HG03097 (cell line): Measurements from ENCODE around the gene HNRNPA3.
"Not testable (repeated sequence)": the region's sequence is repeated elsewhere in the genome, so short reads cannot be mapped to it uniquely, and the experiment has no call there.

Experiments
- ATAC-seq: cut with Tn5 transposase; IDR thresholded peaks from one replicate; pipeline ENCODE4 v1.9.1; 2021; ENCODE audit not compliant: unreplicated experiment, low FRiP score

The HNRNPA3 gene

DNA sequence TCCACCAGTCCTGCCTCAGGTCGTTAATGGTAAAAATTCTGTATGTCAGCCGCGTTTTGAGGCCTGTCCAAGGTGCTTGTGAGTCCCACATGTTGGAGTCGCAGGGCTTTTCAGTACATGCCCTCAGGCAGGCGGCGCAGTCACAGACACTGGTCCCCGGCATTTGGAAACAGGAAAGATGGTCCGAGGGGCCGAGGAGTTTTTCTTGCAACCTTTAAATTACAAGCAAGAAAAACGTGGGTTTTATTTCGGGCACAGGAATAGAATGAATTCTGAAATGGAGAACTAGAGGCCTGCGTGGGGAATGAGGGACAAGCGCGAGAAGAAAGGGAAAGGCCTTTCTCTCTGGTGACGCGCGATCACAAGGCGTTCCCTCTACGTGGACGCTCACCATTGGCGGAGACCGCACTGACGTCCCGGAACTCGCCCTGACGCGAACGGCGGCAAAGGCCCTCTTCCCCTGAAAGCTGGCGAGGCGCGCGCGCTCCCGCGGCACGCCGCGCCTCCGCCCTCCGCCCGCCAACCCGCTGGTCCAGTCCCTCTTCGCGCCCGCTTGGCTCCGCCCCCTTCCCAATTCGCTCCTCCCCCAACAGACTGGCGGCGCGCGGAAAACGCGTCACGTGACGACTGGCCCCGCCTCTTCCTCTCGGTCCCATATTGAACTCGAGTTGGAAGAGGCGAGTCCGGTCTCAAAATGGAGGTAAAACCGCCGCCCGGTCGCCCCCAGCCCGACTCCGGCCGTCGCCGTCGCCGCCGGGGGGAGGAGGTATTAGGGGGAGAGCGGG, at the start of gene HNRNPA3:
Gene HNRNPA3, plus strand, starts transcription at position 689 of the 785 bp plus-strand sequence. Its CDS starts 6 bp downstream, at position 695.
- ATAC-seq, result peak; percentile 89

GRCh38 chr2:177164131-177164530, 48.5 kb upstream of the HNRNPA3 start:
- ATAC-seq, result no peak

GRCh38 chr2:177164584-177165052, 48.0 kb upstream of the HNRNPA3 start:
- ATAC-seq, result no peak

DNA sequence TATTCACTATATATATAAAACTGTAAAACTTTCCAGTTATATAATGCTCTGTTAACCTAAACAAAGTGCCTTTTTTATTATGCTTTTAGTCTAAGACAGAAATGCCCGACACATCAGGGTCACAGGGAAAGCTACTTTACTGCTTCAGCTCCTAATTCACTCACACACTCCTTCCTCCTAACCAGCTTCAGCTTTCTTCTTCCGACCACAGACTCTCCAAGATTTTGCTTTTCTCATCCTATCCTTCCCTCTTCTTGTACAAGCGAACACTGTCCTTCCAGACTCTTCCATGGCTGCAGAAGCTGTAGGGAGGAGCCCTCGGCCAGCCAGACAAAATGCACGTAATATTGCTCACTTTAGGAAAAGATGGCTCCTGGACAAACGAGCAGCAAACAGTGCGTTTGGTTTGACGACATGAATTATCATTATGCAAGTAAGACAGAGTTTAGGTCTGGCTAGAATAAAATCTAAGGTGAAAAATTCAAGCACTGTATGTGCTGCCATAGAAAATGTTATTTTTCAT, 47.5 kb upstream of the HNRNPA3 start:
- no peak for ATAC-seq

DNA sequence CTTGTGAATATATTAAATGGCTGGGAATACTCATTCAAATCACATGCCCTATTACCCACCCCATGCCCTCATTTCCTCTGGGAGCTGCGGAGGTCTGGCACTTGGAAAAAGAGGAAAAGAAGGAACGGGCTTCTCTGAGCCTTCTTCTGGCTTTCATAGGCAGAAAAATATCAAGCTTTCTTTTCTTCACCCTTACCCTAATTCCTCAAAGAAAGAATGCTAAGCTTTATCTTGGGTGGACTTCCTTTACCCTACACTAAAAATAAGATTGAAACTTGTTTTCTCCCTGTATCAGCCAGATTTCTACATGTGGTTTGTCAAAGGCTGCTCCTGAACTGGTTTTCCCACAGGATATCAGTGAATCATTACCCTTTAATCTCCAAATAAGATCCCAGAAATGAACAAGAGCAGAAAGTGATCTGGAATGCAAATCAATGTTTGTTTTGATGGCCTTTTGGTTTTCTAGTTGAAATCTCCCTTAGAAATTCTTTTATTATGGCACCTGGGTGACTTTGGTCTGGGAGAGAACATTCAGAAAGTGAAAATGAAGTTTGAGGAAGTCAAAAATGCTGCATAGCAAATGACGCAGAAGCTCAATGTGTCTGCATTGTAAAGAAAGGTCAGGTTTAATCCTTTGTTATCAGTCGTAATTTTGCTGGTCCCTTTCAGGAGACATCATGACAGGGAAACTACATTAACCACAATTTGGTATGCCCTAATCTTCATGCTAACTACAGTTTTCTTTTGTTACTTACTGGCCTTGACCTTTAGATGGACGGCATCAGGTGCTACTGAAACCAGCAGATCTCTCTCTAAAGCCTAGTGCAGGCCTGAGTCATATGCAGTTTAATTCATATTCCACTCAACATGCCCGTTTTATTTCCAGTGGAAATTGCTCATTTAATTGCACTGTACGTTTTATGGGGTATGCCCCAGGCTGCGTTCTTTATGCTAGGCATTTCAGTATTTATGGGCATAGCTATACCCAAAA, 46.6 kb upstream of the HNRNPA3 start:
- ATAC-seq, result peak; percentile 49

- ATAC-seq, result peak; percentile 61
These were observed 42.6 kb upstream of the HNRNPA3 start for GRCh38 chr2:177169810-177170514.

DNA sequence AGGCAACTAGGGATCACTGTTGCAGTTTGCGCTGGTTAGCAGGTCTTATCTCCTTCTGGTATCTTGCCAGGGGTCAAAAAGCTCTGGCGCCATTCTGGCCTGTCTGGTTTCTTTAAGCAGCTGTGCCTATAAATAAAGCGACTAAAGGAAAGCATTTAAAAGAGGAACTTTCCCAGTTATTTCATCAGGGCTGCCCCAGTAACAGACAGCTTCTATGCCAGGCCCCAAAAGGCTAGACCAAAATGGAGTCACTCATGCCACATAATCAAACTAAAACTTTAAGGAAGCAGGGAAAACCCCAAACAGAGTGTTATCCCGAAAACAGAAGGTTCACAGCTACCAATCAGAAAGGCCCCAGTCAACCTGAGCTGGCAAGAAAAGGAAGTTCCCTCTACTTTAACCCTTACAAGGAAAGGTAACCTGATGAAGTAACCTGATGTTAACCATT, 41.2 kb upstream of the HNRNPA3 start:
- ATAC-seq, result no peak

- ATAC-seq, result no peak
These were observed 40.3 kb upstream of the HNRNPA3 start for GRCh38 chr2:177172034-177172880.

DNA sequence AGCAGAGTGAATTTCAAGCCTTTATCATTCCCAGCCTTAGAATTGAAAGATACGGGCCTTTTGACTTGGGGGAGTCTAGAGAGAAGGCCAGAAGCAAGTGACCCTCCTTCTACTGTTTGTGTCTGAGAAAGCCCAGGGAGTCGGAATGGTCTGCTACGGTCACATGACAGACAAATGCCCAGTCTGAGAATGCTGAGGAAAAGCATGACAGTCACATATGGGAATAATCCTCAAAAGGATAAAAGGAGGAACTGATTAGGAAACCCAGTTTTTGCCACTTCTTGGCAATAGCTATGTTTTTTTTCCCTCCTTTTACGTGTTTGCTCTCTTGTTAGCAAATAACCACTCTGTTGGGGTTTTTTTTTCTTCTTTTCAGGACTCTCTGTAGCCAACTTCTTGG, 38.1 kb upstream of the HNRNPA3 start:
- no peak for ATAC-seq

DNA sequence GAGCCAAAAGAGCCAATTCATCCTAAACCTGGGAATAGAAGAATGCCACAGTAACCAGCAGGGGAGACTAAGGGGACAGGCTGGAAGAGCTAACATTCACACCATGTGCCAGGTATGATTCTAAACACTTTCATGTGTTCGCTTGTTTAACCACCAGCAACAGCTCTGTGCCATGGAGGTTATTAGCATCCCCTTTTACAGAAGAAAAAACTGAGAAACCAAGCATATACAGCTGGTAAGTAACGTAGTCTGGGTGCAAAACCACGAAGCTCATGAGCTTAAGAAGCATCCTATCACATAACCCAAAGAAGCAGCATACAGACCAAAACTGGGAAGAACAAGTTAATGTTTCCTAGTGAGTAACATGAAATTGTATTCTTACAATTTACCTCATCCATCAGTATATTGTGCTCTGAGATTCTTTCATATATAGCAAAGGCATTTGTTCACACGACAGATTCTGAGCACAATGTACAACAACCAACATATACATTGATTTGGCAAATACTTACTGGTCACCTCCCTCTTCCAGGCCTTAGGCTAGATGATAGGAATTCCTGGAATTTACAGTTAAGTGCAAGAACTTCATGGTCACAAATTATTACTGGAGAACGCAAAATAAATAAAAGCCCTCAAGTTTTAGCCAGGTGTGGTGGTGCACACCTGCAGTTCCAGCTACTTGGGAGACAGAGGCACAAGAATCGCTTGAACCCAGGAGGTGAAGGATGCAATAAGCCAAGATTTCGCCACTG, 36.5 kb upstream of the HNRNPA3 start:
- ATAC-seq, result no peak

DNA sequence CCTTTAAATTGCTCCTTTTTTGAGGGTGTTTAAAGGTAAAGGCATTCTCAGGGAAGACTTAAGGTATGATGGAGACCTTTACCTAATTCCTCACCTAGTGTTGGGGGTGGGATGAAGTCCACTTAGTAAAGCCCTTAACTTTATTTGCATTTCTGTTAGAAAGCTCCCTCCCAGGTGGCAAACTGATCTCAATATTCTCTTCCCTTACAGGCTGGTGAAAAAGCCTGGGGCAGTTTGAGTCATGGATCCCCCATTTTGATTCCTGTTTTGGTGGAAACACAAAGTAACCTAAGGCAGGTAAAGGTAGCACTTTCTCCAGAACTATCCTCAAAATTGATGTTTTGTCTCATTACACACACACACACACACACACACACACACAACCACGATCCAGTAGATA, 33.8 kb upstream of the HNRNPA3 start:
- ATAC-seq, result no peak

DNA sequence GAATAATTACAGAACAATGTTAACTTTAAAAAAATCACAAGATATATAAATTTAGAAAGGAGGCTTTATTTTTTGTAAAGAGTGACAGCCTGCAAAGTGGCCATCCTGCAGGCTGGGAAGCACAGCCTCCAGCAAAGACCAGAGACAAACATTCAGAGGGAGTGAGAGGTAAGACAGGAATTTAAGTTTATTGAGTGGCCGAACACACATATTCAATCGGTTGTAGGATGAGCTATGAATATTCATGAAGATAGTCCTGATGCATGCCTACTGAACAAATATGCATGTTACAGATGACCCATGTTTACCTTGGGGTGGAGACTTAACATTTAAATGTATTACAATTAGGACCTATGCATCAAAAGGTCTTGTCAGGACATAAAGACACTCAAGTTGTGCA, 33.4 kb upstream of the HNRNPA3 start:
- ATAC-seq, result no peak

- ATAC-seq, result not testable (repeated sequence)
These were observed 32.9 kb upstream of the HNRNPA3 start for GRCh38 chr2:177179671-177180070.

- ATAC-seq, result no peak
These were observed 32.2 kb upstream of the HNRNPA3 start for GRCh38 chr2:177180269-177181000.

GRCh38 chr2:177183860-177184259, 28.7 kb upstream of the HNRNPA3 start:
- ATAC-seq, result no peak

DNA sequence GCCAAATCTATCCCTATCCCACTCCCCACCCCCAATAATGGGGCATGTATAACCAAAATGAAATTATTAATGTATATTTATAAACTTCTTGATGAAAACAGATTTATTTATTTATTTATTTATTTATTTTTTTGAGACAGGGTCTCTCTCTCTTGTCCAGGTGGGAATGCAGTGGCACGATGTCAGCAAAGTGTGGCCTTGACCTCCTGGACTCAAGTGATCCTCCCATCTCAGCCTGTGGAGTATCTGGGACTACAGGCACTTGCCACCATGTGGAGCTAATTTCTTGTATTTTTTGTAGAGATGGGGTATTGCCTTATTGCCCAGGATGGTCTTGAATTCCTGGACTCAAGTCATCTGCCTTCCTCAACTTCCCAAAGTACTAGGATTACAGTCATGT, 28.0 kb upstream of the HNRNPA3 start:
- no peak for ATAC-seq

DNA sequence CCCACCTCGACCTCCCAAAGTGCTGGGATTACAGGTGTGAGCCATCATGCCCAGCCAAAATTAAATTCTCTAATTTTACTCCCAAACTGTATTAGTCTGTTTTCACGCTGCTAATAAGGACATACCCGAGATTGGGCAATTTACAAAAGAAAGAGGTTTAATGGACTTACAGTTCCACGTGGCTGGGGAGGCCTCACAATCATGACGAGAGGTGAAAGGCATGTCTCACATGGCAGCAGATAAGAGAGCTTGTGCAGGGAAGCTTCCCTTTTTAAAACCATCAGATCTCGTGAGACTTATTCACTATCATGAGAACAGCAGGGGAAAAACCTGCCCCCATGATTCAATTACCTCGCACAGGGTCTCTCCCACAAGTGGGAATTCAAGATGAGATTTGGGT, 26.6 kb upstream of the HNRNPA3 start:
- not testable (repeated sequence) for ATAC-seq
